CD4-positive, alpha-beta T cell (primary cell): ENCODE measurements around the gene BABAM2. TPM values are rescaled to one million over a fixed set of nuclear protein-coding genes. Genes with fewer than 3 reads are reported as not detected.

ENCODE experiments used
- ATAC-seq: fragments of 200-7000 bp; cut with Tn5 transposase; one replicate; pipeline ENCODE4 v1.10.0; 2022; ENCODE audit warnings: mild to moderate bottlenecking; ENCODE audit not compliant: poor library complexity
- CTCF ChIA-PET: fragments of 350-600 bp; sonication (Branson Sonifier 250); formaldehyde crosslinking; loops from one replicate; lab custom pipeline; 2021; ENCODE audit warnings: antibody characterized with exemption, inconsistent platforms; lab: Charles Lee
- POLR2A ChIA-PET: fragments of 350-600 bp; sonication (Branson Sonifier 250); formaldehyde crosslinking; loops from one replicate; lab custom pipeline; 2021; ENCODE audit warnings: antibody characterized with exemption, inconsistent platforms; lab: Charles Lee
- DNase-seq, 14 experiments: peaks; one replicate each; pipeline ENCODE4 v3.0.0-alpha.2; 2013 to 2020; ENCODE audit warnings: mixed read lengths in 2 of 14
- H3K27ac ChIP-seq, 2 donors: one replicate each; pipeline versions ENCODE4 v1.5.1 to v1.7.0; 2013; ENCODE audit warnings: low read length in 2 of 2, low read depth in 1 of 2, mild to moderate bottlenecking in 1 of 2
- H3K27me3 ChIP-seq, 2 experiments: 1 replicate in 1 of 2; 2 replicates in 1 of 2; pipeline versions ENCODE4 v1.6.1 to v1.7.0; 2013; ENCODE audit warnings: low read length in 2 of 2, control low read depth in 1 of 2, mild to moderate bottlenecking in 1 of 2, moderate library complexity in 1 of 2; ENCODE audit not compliant: insufficient read depth in 2 of 2, control insufficient read depth in 1 of 2
- H3K36me3 ChIP-seq: one replicate; pipeline ENCODE4 v1.6.1; 2013; ENCODE audit warnings: low read length, control low read depth; ENCODE audit not compliant: insufficient read depth
- H3K4me1 ChIP-seq: one replicate; pipeline ENCODE4 v1.6.1; 2013; ENCODE audit warnings: low read length, control low read depth; ENCODE audit not compliant: insufficient read depth
- H3K4me3 ChIP-seq: one replicate; pipeline ENCODE4 v1.5.1; 2013; ENCODE audit warnings: mild to moderate bottlenecking, low read length, moderate library complexity
- H3K9me3 ChIP-seq, 2 experiments: 1 replicate in 1 of 2; 2 replicates in 1 of 2; pipeline versions ENCODE4 v1.6.1 to v1.7.0; 2013; ENCODE audit warnings: low read length in 2 of 2, mild to moderate bottlenecking in 2 of 2, control low read depth in 1 of 2, moderate library complexity in 1 of 2; ENCODE audit not compliant: control insufficient read depth in 1 of 2, insufficient read depth in 1 of 2
- H3K27ac Mint-ChIP-seq: one replicate; pipeline ENCODE4 v1.8.0; 2020; ENCODE audit warnings: mixed read lengths
- H3K27me3 Mint-ChIP-seq: one replicate; pipeline ENCODE4 v1.8.0; 2021; ENCODE audit warnings: mixed read lengths
- H3K36me3 Mint-ChIP-seq: one replicate; pipeline ENCODE4 v1.8.0; 2021; ENCODE audit warnings: low read depth, mixed read lengths
- H3K4me1 Mint-ChIP-seq: one replicate; pipeline ENCODE4 v1.8.0; 2021; ENCODE audit warnings: low read depth, mixed read lengths
- H3K4me3 Mint-ChIP-seq: one replicate; pipeline ENCODE4 v1.8.0; 2020; ENCODE audit warnings: mild to moderate bottlenecking, mixed read lengths
- H3K9me3 Mint-ChIP-seq: one replicate; pipeline ENCODE4 v1.8.0; 2020; ENCODE audit warnings: mixed read lengths
- intact Hi-C, 2 experiments: fragments of 100-400 bp; cut with DNase I in 1 of 2; cut with micrococcal nuclease in 1 of 2; formaldehyde crosslinking; loops; one replicate each; pipeline versions ENCODE4 v1.15.1 to v1.9.0; 2023 to 2025; cut with DNase I, micrococcal nuclease
- total RNA-seq, 174 experiments: library from RNA in 2 of 174; stranded (reverse) in 2 of 174; gene quantifications; one replicate each; pipeline ENCODE4 v1.2.3 and lab custom pipeline; 2021 to 2026
- TF ChIP-seq, protein P1 (sequence below): fragments of 200-600 bp; IDR thresholded peaks from one replicate; pipeline ENCODE4 v1.8.0; 2022; ENCODE audit warnings: antibody characterized with exemption, mild to moderate bottlenecking

The BABAM2 gene
- total RNA-seq, 2 experiments from 2014 or later: 29.2 to 32.8 TPM

DNA sequence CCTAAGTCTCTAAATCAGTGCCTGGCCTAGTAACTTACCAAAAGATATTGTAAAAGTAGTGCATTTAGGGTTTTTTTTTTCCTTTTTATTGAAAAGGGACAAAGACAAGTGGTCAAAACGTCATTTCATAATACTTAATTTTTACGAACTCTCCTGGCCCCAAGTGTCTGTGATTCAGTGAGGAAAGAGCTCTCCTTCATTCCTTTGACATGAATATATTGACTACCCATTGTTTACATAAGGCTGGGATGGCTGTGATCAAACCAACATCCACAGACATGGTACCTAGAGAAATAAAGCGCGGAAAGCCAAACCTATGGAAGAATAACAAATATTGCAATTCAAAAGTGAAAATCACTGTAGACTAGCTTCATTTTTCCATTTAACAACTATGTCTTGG is 198.4 kb downstream of the BABAM2 start:
- no peaks in the 10 kb centered on the region for H3K4me1 ChIP-seq
- no peaks in the 10 kb centered on the region for H3K9me3 Mint-ChIP-seq
- DNase-seq (no peak), ATAC-seq (no peak)
- H3K4me3 Mint-ChIP-seq: no peak overlapping the region
- CTCF ChIA-PET: no interaction called here
- no peaks in the 10 kb centered on the region for H3K27me3 ChIP-seq
- TF ChIP-seq, protein P1, sequence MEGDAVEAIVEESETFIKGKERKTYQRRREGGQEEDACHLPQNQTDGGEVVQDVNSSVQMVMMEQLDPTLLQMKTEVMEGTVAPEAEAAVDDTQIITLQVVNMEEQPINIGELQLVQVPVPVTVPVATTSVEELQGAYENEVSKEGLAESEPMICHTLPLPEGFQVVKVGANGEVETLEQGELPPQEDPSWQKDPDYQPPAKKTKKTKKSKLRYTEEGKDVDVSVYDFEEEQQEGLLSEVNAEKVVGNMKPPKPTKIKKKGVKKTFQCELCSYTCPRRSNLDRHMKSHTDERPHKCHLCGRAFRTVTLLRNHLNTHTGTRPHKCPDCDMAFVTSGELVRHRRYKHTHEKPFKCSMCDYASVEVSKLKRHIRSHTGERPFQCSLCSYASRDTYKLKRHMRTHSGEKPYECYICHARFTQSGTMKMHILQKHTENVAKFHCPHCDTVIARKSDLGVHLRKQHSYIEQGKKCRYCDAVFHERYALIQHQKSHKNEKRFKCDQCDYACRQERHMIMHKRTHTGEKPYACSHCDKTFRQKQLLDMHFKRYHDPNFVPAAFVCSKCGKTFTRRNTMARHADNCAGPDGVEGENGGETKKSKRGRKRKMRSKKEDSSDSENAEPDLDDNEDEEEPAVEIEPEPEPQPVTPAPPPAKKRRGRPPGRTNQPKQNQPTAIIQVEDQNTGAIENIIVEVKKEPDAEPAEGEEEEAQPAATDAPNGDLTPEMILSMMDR: no peak
- no peaks in the 10 kb centered on the region for H3K9me3 ChIP-seq
- POLR2A ChIA-PET: no interaction called here
- intact Hi-C loops: no loop called here
- H3K4me1 Mint-ChIP-seq: peaks cover 2% of the 10 kb centered on the region
- H3K36me3 ChIP-seq: no peaks in the 10 kb centered on the region
- no peak overlapping the region for H3K4me3 ChIP-seq
- H3K27ac Mint-ChIP-seq: no peak overlapping the region
- no peak overlapping the region for H3K27ac ChIP-seq
- H3K36me3 Mint-ChIP-seq: no peaks in the 10 kb centered on the region
- no peaks in the 10 kb centered on the region for H3K27me3 Mint-ChIP-seq

GRCh38 chr2:28089486-28089885 is 199.0 kb downstream of the BABAM2 start:
- Histone ChIP-seq H3K4me3 (no peak overlapping the region), H3K27me3 (no peaks in the 10 kb centered on the region), H3K27ac (no peak overlapping the region), H3K36me3 (no peaks in the 10 kb centered on the region), H3K9me3 (no peaks in the 10 kb centered on the region), H3K4me1 (no peaks in the 10 kb centered on the region)
- H3K27me3 Mint-ChIP-seq: no peaks in the 10 kb centered on the region
- no peaks in the 10 kb centered on the region for H3K36me3 Mint-ChIP-seq
- CTCF ChIA-PET: no interaction called here
- POLR2A ChIA-PET: no interaction called here
- DNase-seq (no peak), ATAC-seq (no peak)
- TF ChIP-seq, protein P1: no peak
- no peak overlapping the region for H3K4me3 Mint-ChIP-seq
- H3K9me3 Mint-ChIP-seq: no peaks in the 10 kb centered on the region
- H3K27ac Mint-ChIP-seq: no peak overlapping the region
- intact Hi-C loops: no loop called here
- no peaks in the 10 kb centered on the region for H3K4me1 Mint-ChIP-seq

- intact Hi-C loops: no loop called here
- POLR2A ChIA-PET: interaction anchor here (0.6 kb wide), 1 partner anchor 294 kb away, joined by 3 read pairs; no protein-coding TSS in a partner anchor
- Mint-ChIP-seq H3K27ac (no peak overlapping the region), H3K4me1 (no peaks in the 10 kb centered on the region), H3K9me3 (no peaks in the 10 kb centered on the region), H3K4me3 (no peak overlapping the region), H3K36me3 (no peaks in the 10 kb centered on the region), H3K27me3 (no peaks in the 10 kb centered on the region)
- Histone ChIP-seq H3K27ac (no peak overlapping the region), H3K27me3 (no peaks in the 10 kb centered on the region), H3K9me3 (no peaks in the 10 kb centered on the region), H3K4me1 (no peaks in the 10 kb centered on the region), H3K4me3 (no peak overlapping the region), H3K36me3 (no peaks in the 10 kb centered on the region)
- ATAC-seq: no peak
- no peak for DNase-seq
- CTCF ChIA-PET: no interaction called here
- TF ChIP-seq, protein P1: no peak
Measured at GRCh38 chr2:28093308-28093707, 202.8 kb downstream of the BABAM2 start.
